ENCODE measurements around the gene RHOC.

The RHOC gene

DNA sequence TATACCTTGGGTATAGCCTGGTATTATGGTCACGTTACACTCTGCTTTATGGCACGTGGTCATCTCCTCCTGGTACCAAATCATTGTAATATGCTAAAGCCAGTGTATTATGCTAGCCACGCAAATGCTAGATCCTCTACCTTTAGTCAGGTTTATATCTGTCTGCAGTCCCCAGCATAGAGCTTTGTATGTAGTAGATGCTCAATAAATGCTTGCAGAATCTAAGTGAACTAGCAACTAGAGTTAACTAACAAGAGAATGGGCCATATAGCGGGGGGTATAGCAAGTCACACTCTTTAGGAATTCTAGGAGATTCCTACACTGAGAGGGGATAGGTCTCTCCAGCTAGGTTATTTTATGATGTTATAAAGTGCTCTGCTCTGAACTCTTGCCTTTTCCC, 29.4 kb downstream of the RHOC start:
- DNase-seq (ENCODE audit: low spot score) = no peak

DNA sequence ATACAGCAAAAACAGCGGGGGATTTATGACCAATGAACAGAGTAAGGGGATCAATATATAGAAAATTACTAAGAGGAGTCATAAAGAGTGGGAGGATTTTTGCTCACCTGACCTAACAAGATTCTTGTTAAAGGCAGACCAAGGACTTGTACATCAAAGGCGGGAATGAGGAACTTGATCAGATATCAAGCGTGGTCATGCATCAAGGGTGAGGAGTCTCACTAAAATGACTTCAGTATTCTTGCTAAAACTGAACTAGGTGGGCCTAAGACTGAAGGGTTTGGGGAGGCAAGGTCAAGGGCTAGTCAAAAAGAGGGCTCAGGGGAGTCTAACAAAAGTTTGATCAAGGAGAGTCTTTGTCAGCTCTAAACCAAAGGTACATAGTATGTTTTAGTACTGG, 30.4 kb downstream of the RHOC start:
- no peak for DNase-seq (ENCODE audit: low spot score)

DNA sequence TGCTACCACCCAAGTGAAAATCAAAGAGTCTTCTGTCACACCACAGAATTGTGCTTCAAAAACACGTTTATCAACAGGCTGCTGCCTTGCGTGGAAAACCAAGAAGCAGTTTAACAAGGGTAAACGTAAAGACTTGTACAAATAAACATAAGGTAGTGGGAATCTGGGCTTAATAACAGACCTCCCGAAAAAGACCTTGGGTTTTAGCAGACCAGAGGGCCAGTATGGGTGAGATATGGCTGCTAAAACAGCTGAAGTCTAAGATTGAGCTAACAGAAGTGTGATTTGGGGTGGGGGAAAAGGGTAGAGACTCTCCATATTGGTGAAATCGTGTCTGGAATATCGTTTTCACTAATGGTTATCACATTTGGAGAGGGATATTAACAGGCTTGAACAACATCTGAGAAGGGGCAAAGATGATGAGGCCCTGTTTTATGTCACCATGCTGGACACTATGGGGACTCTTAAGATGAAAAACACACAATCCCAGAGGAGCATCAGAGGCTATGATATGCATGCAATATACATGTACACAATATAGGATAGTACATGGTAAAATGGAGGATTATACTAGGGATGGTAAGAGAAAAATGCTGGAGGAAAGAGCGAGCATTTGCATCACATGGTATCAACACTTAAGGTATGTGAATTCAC, 31.1 kb downstream of the RHOC start:
- DNase-seq (ENCODE audit: low spot score) = no peak

DNA sequence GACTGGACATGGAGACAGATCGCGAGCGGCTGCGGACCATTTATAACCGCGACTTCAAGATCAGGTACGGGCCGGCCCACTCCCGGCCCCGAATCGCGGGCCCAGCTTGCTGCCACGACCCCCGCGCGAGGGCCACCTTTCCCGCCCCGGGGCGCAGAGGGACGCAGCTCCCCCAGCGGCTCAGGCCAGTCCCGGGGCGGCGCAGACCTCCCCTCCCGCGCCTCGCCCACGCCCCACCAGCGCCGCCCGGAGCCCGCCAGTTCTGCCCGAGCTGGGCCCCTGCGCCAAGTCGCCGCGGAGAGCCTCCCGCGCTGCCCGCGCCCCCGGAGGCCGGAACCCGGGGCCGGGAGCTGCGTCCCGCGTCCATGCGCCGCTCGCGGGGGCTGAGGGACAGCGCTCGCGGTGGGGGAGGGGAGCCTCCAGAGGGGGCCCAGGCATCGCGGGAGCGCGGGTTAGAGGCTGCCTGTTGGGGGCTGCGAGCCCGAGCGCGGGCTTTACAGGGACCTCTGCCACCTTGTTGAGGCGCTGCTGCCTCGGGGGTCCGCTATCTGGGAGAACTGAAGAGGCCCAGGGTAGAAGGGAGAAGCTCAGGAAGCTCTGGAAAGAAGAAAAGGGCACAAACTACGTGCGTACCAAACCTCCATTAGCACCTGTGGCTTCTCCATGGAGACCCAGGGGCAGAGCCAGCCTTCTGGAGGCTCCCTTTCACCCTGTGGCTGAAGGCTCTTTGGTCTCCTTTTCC, 31.8 kb downstream of the RHOC start:
- peak; percentile 64 for DNase-seq (ENCODE audit: low spot score)

DNA sequence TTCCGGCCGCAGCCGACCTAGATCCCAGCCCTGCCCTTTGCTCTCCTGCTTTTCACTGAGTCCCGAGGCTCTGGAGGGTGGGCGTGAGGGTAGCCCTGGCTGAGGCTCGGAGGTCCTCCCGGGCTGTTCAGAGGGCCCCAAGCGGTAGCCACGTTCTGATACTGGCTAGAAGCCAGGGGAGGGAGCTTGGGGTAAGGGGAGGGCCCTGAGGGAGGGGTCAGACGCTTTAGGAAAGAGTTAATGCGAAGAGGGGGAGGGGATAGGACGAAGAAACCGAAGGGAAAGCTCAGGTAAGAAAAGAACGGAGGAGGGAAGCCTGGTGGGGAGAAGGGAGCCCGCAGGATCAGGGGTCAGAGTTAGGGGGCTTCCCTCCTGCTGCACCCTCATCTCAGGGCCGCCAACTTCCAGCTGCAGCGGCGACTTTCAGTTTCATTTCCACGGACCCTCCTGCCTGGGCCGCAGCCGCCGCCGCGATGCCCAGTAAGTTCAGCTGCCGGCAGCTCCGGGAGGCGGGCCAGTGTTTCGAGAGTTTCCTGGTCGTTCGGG, 32.4 kb downstream of the RHOC start, which contains the start of gene MOV10:
TSS of gene MOV10 (plus strand) at position 220 of the 546 bp plus-strand sequence. CDS start at position 474, 254 bp downstream.
- peak; percentile 75 for DNase-seq (ENCODE audit: low spot score)

DNA sequence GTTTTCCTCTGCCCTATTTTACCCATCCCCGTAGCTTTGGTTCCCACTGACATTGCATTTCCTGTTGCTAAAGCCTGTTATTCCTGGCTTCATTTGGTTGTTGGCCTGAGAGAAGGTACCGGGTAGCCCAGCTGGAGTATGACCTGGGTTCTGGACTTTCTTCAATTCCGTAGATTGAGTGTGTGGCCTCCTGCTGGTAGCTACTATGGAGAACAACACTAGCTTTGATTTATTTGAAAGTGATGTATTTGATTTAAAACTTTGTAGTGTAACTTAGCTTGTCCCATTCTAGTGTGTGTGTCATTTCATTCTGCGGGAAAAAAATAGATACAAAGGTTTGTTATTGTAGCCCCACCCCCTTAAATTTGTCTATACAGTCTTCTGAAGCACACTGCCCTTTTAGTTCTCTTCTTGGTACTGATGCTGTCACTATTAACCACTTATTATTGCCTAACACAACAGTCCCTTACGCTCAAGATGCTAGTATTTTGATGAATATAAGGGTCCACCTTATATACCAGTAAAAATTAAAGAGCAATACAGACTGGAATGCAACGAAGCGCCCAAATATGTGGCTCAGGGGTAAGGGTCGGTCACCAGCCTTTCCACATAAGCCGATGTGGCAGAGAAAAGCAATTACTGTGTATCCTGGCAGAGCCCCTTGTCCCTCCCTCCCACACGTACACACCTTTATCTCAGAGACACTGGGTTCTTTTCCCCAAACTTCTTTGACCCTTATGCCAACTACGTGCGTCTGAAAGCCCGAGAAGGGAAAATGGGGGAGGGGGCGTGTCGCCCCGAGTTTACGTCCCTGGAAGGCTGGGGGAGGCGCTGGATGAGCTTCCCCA, 33.1 kb downstream of the RHOC start:
- peak; percentile 60 for DNase-seq (ENCODE audit: low spot score)

DNA sequence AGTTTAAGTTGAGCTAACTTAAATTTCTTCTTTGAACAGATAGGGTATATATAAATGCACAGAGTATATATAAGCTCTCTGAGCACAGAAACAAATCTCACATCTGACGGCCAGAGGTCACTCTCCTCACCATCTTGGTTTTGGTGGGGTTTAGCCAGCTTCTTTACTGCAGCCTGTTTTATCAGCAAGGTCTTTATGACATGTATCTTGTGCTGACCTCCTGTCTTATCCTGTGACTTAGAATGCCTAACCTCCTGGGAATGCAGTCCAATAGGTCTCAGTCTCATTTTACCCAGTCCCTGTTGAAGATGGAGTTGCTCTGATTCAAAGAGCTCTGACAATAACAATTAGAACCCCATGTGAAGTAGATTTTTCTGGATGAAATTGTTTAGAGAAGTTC, 34.1 kb downstream of the RHOC start:
- no peak for DNase-seq (ENCODE audit: low spot score)

DNA sequence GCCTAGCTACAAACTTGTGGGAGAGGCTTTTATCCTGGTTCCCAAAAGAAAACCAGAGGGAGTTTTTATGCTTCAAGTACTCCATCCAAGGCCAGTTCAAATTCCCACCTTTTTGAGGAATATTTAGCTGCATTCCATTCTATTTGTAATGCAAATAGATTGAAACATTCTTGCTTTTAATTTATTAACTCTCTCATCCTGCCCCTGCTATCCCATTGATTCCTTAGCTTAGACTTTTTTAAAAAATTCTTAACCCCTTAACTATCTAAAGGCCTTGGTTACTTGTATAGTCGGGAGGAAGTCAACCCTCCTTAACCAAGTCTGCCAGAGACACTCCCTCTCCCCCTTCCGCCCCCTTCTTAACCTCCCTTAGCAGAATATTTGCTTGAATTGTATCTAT, 34.9 kb downstream of the RHOC start:
- DNase-seq (ENCODE audit: low spot score) = no peak

DNA sequence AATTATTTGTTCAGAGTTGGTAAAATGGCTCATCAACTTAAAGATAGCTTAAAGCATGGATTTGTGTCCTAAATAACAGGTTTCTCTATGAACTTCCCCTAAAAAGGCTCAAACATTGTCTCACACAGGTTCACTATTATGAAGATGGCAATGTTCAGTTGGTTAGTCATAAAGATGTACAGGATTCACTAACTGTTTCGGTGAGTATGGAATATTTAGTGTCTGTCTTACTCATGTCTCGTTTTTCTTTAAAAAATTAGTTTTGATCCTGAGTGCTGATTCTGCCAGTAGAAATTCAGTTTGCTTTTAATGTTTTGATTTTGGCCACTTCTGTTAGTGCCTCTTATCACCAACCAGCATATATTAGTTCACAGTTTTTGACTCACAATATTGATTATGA, 40.0 kb downstream of the RHOC start:
- DNase-seq (ENCODE audit: low spot score) = no peak

DNA sequence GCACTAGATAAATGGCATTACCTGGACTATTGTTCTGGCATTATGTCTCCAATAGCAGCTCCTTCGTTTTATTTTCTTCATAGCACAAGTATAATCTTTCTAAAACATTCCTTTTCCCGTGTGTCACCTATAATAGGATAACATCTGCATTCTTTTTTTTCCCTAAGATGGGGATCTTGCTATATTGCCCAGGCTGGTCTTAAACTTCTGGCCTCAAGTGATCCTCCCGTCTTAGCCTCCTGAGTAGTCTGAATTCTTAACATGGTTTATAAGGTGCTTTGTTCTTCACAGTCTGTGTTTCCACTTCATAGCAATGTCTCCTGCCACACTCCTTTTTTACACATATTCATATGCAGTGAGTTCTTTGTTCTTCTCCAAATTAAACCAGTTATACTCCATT, 41.1 kb downstream of the RHOC start:
- DNase-seq (ENCODE audit: low spot score) = no peak

DNA sequence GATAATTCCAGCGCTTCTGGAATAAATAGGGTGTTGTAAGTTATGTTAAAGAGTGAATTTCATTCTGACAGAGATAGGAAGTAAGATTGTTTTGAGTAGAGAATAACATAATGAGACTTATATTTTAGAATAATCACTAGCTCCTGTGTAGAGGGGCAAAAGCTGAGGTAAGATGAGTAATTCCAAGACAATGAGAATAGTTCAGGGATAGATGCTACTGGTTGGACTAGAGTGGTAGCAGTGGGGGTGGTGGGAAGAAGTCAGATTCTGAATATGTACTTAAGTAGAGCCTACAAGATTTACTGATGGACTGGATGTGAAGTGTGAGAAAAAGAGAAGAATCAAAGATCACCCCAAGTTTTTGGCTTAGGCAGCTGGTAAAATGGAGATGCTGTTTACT, 55.7 kb downstream of the RHOC start:
- no peak for DNase-seq (ENCODE audit: low spot score)

All from AG08396 (cell line).